ENCODE results near the gene CNPY3.
"Not testable (repeated sequence)": the region's sequence is repeated elsewhere in the genome, so short reads cannot be mapped to it uniquely, and the experiment has no call there.

CNPY3 gene

GRCh38 chr6:42937548-42938427, 8.5 kb downstream of the CNPY3 start:
- peaks cover 6% of the 10 kb centered on the region for H3K4me1 ChIP-seq (ENCODE audit: control insufficient read depth, insufficient read depth, low read length, poor library complexity, severe bottlenecking)
- H3K36me3 ChIP-seq (ENCODE audit: control insufficient read depth, insufficient read depth, low read length), result peaks cover 67% of the 10 kb centered on the region
- DNase-seq, result no peak
- no peaks in the 10 kb centered on the region for H3K27me3 ChIP-seq (replicated peaks; ENCODE audit: control insufficient read depth, insufficient read depth, low read length, poor library complexity, severe bottlenecking)
- no peak overlapping the region for H3K4me3 ChIP-seq (ENCODE audit: insufficient read depth, low read depth, low read length, poor library complexity, severe bottlenecking)
- no peaks in the 10 kb centered on the region for H3K9me3 ChIP-seq (ENCODE audit: control insufficient read depth, low read length)
- no peak overlapping the region for H3K27ac ChIP-seq (ENCODE audit: insufficient read depth, low read length, poor library complexity, severe bottlenecking)

DNA sequence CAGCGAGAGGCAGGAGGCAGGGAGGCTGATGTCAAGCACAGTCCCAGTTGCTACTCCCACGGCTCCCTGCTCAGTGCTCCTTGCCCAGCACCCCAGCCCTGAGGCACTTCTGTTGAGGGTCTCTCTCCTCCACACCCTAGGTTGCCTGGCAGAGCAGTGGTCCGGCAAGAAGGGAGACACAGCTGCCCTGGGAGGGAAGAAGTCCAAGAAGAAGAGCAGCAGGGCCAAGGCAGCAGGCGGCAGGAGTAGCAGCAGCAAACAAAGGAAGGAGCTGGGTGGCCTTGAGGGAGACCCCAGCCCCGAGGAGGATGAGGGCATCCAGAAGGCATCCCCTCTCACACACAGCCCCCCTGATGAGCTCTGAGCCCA, 9.1 kb downstream of the CNPY3 start:
- Histone ChIP-seq H3K9me3 (ENCODE audit: control insufficient read depth, low read length) (no peaks in the 10 kb centered on the region), H3K27me3 (replicated peaks; ENCODE audit: control insufficient read depth, insufficient read depth, low read length, poor library complexity, severe bottlenecking) (no peaks in the 10 kb centered on the region), H3K4me1 (ENCODE audit: control insufficient read depth, insufficient read depth, low read length, poor library complexity, severe bottlenecking) (no peaks in the 10 kb centered on the region), H3K36me3 (ENCODE audit: control insufficient read depth, insufficient read depth, low read length) (peaks cover 65% of the 10 kb centered on the region), H3K4me3 (ENCODE audit: insufficient read depth, low read depth, low read length, poor library complexity, severe bottlenecking) (no peak overlapping the region), H3K27ac (ENCODE audit: insufficient read depth, low read length, poor library complexity, severe bottlenecking) (no peak overlapping the region)
- DNase-seq, result no peak

GRCh38 chr6:42938987-42939809, 9.9 kb downstream of the CNPY3 start:
- Histone ChIP-seq H3K36me3 (ENCODE audit: control insufficient read depth, insufficient read depth, low read length) (peaks cover 62% of the 10 kb centered on the region), H3K9me3 (ENCODE audit: control insufficient read depth, low read length) (no peaks in the 10 kb centered on the region), H3K4me3 (ENCODE audit: insufficient read depth, low read depth, low read length, poor library complexity, severe bottlenecking) (no peak overlapping the region), H3K4me1 (ENCODE audit: control insufficient read depth, insufficient read depth, low read length, poor library complexity, severe bottlenecking) (no peaks in the 10 kb centered on the region), H3K27ac (ENCODE audit: insufficient read depth, low read length, poor library complexity, severe bottlenecking) (no peak overlapping the region), H3K27me3 (replicated peaks; ENCODE audit: control insufficient read depth, insufficient read depth, low read length, poor library complexity, severe bottlenecking) (no peaks in the 10 kb centered on the region)
- no peak for DNase-seq

DNA sequence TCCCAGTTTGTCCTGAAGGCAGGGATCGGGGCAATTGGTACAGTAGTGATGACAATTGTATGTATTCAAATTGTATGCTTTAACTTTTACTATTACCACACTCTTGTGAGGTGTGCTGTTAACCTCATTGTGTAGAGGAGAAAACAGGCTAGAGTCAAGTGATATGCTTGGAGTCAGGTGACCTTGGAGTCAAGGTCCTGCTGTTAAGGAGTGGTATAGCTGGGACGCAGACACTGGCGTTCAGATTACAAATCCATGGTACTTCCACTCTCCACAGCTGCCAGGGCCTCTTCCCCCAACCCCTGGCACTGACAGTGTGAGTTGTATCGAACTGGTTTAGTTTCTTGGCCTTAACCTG, 10.5 kb downstream of the CNPY3 start:
- no peak overlapping the region for H3K27ac ChIP-seq (ENCODE audit: insufficient read depth, low read length, poor library complexity, severe bottlenecking)
- no peak overlapping the region for H3K4me3 ChIP-seq (ENCODE audit: insufficient read depth, low read depth, low read length, poor library complexity, severe bottlenecking)
- H3K36me3 ChIP-seq (ENCODE audit: control insufficient read depth, insufficient read depth, low read length), result peaks cover 56% of the 10 kb centered on the region
- DNase-seq, result no peak
- no peaks in the 10 kb centered on the region for H3K27me3 ChIP-seq (replicated peaks; ENCODE audit: control insufficient read depth, insufficient read depth, low read length, poor library complexity, severe bottlenecking)
- H3K9me3 ChIP-seq (ENCODE audit: control insufficient read depth, low read length), result no peaks in the 10 kb centered on the region
- no peaks in the 10 kb centered on the region for H3K4me1 ChIP-seq (ENCODE audit: control insufficient read depth, insufficient read depth, low read length, poor library complexity, severe bottlenecking)

DNA sequence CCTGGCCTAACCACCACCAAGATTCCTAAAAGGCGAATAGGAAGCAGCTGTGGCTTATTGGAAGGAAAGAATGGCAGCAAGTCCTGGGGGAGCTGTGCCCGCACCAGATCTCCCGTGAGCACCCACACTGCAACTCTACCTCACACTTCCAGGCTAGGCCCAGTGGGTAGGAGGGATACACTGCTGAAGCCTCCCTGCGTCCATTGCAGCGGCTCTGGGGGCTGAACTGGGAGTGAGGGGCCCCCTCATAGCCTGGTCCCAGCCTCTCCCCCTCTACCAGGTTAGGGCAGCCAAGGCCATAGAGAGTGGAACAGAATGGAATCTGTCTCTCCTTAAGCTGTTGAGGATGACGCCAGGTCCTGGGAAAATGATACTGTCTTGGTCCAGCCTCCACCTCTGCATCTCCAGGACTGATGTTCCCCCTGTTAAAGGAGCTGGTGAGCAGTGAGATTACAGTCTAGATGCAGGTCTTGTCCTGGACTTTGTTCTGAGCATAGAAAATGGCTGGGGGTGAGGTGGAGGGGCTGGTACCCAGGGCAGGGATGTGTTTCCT, 11.3 kb downstream of the CNPY3 start:
- Histone ChIP-seq H3K36me3 (ENCODE audit: control insufficient read depth, insufficient read depth, low read length) (peaks cover 49% of the 10 kb centered on the region), H3K4me3 (ENCODE audit: insufficient read depth, low read depth, low read length, poor library complexity, severe bottlenecking) (no peak overlapping the region), H3K27ac (ENCODE audit: insufficient read depth, low read length, poor library complexity, severe bottlenecking) (no peak overlapping the region), H3K9me3 (ENCODE audit: control insufficient read depth, low read length) (no peaks in the 10 kb centered on the region), H3K4me1 (ENCODE audit: control insufficient read depth, insufficient read depth, low read length, poor library complexity, severe bottlenecking) (no peaks in the 10 kb centered on the region), H3K27me3 (replicated peaks; ENCODE audit: control insufficient read depth, insufficient read depth, low read length, poor library complexity, severe bottlenecking) (no peaks in the 10 kb centered on the region)
- no peak for DNase-seq

DNA sequence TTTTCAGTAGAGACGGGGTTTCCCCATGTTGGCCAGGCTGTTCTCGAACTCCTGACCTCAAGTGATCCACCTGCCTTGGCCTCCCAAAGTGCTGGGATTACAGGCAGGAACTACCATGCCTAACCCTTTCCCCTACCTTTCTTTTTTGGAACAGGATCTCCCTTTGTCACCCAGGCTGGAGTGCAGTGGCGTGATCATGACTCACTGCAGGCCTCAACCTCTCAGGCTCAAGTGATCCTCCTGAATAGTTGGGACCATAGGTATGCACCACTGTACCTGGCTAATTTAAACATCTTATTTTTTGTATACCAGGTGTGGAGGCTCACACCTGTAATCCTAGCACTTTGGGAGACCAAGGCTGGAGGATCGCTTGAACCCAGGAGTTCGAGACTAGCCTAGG, 12.1 kb downstream of the CNPY3 start:
- not testable (repeated sequence) for H3K27ac ChIP-seq (ENCODE audit: insufficient read depth, low read length, poor library complexity, severe bottlenecking); H3K9me3 ChIP-seq (ENCODE audit: control insufficient read depth, low read length); H3K4me1 ChIP-seq (ENCODE audit: control insufficient read depth, insufficient read depth, low read length, poor library complexity, severe bottlenecking); H3K27me3 ChIP-seq (replicated peaks; ENCODE audit: control insufficient read depth, insufficient read depth, low read length, poor library complexity, severe bottlenecking); DNase-seq; H3K4me3 ChIP-seq (ENCODE audit: insufficient read depth, low read depth, low read length, poor library complexity, severe bottlenecking)
- peaks cover 46% of the 10 kb centered on the region for H3K36me3 ChIP-seq (ENCODE audit: control insufficient read depth, insufficient read depth, low read length)

GRCh38 chr6:42942444-42942843, 13.2 kb downstream of the CNPY3 start:
- peaks cover 37% of the 10 kb centered on the region for H3K36me3 ChIP-seq (ENCODE audit: control insufficient read depth, insufficient read depth, low read length)
- no peak overlapping the region for H3K27ac ChIP-seq (ENCODE audit: insufficient read depth, low read length, poor library complexity, severe bottlenecking)
- no peak for DNase-seq
- no peaks in the 10 kb centered on the region for H3K27me3 ChIP-seq (replicated peaks; ENCODE audit: control insufficient read depth, insufficient read depth, low read length, poor library complexity, severe bottlenecking)
- no peaks in the 10 kb centered on the region for H3K4me1 ChIP-seq (ENCODE audit: control insufficient read depth, insufficient read depth, low read length, poor library complexity, severe bottlenecking)
- no peaks in the 10 kb centered on the region for H3K9me3 ChIP-seq (ENCODE audit: control insufficient read depth, low read length)
- no peak overlapping the region for H3K4me3 ChIP-seq (ENCODE audit: insufficient read depth, low read depth, low read length, poor library complexity, severe bottlenecking)

GRCh38 chr6:42947950-42948349, 18.7 kb downstream of the CNPY3 start:
- Histone ChIP-seq H3K4me1 (ENCODE audit: control insufficient read depth, insufficient read depth, low read length, poor library complexity, severe bottlenecking) (no peaks in the 10 kb centered on the region), H3K27ac (ENCODE audit: insufficient read depth, low read length, poor library complexity, severe bottlenecking) (no peak overlapping the region), H3K4me3 (ENCODE audit: insufficient read depth, low read depth, low read length, poor library complexity, severe bottlenecking) (no peak overlapping the region), H3K27me3 (replicated peaks; ENCODE audit: control insufficient read depth, insufficient read depth, low read length, poor library complexity, severe bottlenecking) (no peaks in the 10 kb centered on the region), H3K9me3 (ENCODE audit: control insufficient read depth, low read length) (no peaks in the 10 kb centered on the region), H3K36me3 (ENCODE audit: control insufficient read depth, insufficient read depth, low read length) (peaks cover 7% of the 10 kb centered on the region)
- DNase-seq, result no peak

GRCh38 chr6:42952389-42952788, 23.1 kb downstream of the CNPY3 start:
- H3K4me3 ChIP-seq (ENCODE audit: insufficient read depth, low read depth, low read length, poor library complexity, severe bottlenecking), result no peak overlapping the region
- no peaks in the 10 kb centered on the region for H3K36me3 ChIP-seq (ENCODE audit: control insufficient read depth, insufficient read depth, low read length)
- no peak for DNase-seq
- H3K4me1 ChIP-seq (ENCODE audit: control insufficient read depth, insufficient read depth, low read length, poor library complexity, severe bottlenecking), result no peaks in the 10 kb centered on the region
- no peaks in the 10 kb centered on the region for H3K9me3 ChIP-seq (ENCODE audit: control insufficient read depth, low read length)
- H3K27me3 ChIP-seq (replicated peaks; ENCODE audit: control insufficient read depth, insufficient read depth, low read length, poor library complexity, severe bottlenecking), result no peaks in the 10 kb centered on the region
- H3K27ac ChIP-seq (ENCODE audit: insufficient read depth, low read length, poor library complexity, severe bottlenecking), result no peak overlapping the region

DNA sequence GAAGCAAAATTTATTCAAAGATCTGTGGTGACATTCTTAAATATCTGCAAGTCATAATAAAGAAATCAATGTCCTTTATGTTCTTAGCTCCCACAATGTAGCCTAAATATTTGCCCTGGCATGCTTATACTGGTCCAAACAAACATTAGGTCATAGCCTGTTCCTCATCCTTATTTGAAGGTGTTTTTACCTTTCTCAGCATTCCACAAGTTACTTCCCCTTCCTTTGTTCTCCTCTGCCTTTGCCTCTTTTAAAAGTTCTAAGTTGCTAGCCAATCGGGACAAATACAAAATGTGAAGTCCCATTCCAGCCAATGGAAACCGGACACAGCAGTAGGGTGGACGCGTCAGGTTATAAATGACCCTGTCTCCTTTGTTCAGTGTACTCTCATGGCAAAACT, 25.1 kb downstream of the CNPY3 start:
- H3K36me3 ChIP-seq (ENCODE audit: control insufficient read depth, insufficient read depth, low read length); H3K27me3 ChIP-seq (replicated peaks; ENCODE audit: control insufficient read depth, insufficient read depth, low read length, poor library complexity, severe bottlenecking); H3K27ac ChIP-seq (ENCODE audit: insufficient read depth, low read length, poor library complexity, severe bottlenecking); H3K4me1 ChIP-seq (ENCODE audit: control insufficient read depth, insufficient read depth, low read length, poor library complexity, severe bottlenecking); H3K9me3 ChIP-seq (ENCODE audit: control insufficient read depth, low read length); DNase-seq; H3K4me3 ChIP-seq (ENCODE audit: insufficient read depth, low read depth, low read length, poor library complexity, severe bottlenecking): not testable (repeated sequence)

All from effector memory CD4-positive, alpha-beta T cell (primary cell).